GM12874 (cell line): Measurements from ENCODE around the gene LARP6.

Source experiments
- TF ChIP-seq, protein P1 (sequence below): IDR thresholded peaks from 2 replicates; pipeline ENCODE4 v1.5.1; 2011; ENCODE audit warnings: low read depth, mild to moderate bottlenecking, control low read depth, low read length, moderate library complexity; ENCODE audit not compliant: insufficient read depth

Gene LARP6

DNA sequence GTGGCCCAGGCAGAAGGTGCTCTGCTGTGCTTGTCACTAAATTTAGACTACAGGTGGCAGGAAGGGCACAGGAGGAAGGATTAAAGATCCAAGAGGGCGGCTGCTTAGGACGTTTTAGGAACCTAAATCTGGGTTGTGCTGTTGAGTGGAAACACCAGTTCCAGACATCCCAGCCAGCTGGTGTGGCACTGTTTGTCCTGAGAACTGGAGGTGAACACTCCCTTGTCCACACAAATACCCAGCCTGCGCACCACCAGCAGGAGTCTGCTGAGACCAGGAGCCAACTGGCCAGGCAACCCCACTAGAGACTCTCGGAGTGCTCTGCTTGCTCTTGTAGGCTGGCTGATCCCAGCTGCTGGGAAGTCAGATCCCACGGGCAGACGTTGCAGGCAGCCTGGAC lies 60.3 kb downstream of the LARP6 start:
- TF ChIP-seq, protein P1, sequence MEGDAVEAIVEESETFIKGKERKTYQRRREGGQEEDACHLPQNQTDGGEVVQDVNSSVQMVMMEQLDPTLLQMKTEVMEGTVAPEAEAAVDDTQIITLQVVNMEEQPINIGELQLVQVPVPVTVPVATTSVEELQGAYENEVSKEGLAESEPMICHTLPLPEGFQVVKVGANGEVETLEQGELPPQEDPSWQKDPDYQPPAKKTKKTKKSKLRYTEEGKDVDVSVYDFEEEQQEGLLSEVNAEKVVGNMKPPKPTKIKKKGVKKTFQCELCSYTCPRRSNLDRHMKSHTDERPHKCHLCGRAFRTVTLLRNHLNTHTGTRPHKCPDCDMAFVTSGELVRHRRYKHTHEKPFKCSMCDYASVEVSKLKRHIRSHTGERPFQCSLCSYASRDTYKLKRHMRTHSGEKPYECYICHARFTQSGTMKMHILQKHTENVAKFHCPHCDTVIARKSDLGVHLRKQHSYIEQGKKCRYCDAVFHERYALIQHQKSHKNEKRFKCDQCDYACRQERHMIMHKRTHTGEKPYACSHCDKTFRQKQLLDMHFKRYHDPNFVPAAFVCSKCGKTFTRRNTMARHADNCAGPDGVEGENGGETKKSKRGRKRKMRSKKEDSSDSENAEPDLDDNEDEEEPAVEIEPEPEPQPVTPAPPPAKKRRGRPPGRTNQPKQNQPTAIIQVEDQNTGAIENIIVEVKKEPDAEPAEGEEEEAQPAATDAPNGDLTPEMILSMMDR = no peak

DNA sequence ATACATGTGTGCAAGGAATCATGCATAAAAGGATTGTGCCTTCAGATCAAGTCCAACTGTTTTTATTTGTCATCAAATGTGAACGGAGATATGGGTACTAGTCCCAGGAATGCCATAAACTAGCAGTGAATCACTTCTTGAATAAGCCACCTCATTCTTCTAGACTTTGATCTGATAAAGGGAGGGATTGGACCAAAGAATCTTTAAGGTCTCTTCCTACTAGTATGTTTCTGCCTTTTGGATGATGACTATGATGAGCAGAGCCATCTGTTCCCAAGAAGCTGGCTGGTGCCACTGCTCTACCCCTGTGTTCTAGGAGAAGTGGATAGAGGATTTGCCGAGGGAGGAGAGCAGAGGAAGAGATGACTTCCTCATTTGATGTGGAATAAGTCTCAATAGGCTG lies 61.8 kb downstream of the LARP6 start:
- TF ChIP-seq, protein P1 = no peak

DNA sequence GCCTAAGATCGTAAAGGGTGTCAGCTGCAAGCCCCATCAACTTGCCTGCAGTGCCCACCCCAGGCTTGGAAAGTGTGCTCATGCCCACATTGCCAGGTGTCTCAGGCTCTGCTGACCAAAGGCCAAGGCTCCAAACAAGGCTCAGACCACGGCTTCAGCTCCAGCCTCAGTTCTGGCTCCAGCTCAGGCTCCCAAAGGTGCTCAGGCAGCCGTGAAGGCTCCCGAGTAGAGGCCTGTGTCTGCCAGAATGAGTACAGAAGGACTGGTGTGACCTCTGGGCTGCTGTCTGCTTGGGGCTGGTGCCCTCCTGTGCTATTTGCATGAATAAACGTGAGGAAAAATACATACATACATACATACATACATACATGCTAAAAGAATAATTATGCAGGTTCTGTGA lies 62.7 kb downstream of the LARP6 start:
- TF ChIP-seq, protein P1 = no peak

DNA sequence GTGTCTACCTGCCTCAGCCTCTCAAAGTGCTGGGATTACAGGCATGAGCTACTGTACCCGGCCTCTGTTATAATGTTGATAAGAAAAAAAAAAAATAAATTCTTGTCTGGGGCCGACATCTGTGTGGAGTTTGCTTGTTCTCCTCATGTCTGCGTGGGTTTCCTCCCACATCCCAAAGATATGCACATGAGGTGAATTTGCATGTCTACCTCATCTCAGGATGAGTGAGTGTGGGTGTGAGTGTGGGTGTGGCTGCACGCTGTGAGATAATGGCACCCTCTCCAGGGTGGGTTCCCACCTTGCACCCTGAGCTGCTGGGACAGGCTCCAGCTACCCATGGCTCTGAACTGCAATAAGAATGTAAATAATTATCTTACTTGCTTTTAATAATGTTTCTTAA lies 64.7 kb downstream of the LARP6 start:
- TF ChIP-seq, protein P1 = no peak

DNA sequence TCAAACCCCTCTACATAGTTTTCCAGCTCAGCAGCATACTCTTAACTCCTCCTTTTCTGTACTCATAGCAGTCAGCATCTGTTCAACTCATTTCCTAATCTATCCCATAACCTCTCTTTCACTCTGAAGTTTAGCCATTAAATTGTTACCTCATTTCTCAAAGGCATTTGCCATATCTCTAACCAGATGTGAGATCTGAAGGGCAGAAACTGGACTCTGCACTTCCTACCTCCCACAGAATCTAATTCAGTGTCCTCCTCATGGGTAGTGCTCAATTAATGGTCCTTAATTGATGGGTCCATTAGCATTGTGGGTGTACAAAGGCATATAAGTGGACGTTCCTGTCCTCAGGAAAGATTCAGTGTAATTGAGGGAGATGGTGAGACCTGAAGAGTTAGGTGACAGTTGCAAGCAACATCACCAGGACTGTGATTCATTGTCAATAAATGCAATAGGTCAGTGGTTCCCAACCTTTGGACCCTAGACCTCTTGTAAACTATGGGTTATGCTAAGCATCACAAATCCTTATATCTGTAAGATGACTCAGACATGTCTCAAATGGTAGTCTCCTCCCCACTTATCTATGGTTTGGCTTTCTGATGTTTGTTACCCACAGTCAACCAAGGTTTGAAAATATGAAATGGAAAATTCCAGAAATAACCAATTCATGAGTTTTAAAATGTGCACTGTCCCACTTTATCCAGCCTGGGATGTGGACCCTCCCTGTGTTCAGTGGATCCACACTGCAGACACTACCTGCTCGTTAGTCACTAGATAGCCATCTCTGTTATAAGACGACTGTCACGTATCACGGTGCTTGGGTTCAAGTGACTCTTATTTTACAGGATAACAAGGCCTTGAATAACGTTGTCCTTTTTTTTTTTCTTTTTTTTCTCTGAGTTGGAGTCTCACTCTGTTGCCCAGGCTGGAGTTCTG lies 65.6 kb downstream of the LARP6 start:
- TF ChIP-seq, protein P1 = no peak

DNA sequence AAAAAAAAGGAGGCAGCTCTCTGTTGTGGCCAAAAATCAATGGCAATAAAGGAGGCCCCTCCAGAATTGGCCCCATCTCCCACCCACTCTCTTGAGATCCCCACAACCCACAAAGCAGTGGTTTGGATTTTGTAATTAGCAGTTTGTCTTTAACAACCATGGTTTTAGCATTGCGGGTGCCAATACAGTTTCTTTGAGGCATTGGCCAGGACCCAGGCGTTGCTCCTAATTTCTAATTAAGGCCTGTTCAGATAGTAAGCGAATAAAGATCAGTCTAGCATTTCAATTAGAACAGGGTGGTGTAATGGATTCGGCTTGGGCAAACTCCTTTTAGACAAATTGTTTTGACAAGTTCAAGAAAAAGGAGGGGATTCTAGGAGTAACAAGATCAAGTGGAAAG lies 67.0 kb downstream of the LARP6 start:
- TF ChIP-seq, protein P1 = no peak

DNA sequence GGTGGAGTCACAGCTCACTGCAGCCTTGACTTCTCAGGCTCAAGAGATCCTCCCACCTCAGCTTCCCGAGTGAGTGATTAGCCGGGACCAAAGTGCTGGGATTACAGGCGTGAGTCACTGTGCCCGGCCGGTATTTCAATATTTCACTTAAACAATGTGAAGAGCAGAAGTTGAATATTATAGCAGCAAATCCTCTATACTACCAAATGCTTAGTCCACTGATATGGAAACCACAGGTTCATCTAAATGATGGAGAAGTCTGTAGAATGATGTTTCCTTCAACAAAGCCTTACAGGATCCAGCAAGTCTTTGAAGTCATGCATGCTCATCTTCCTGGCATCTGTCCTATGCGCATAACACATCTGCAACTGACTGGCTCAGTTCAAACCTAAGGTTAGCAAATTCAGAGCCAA lies 70.3 kb downstream of the LARP6 start:
- TF ChIP-seq, protein P1 = no peak
